OCI-LY1 (cell line): ENCODE results near the gene SLC10A1.

Source experiments
- H2AFZ ChIP-seq: fragments of 200-600 bp; sonication (generic), shearing (Covaris generic); 2 replicates; pipeline ENCODE4 v1.6.0; 2014; ENCODE audit warnings: antibody characterized with exemption, mild to moderate bottlenecking, low read length
- H3F3A ChIP-seq: fragments of 200-600 bp; sonication (generic), shearing (Covaris generic); 2 replicates; pipeline ENCODE4 v1.6.0; 2014; ENCODE audit warnings: mild to moderate bottlenecking, antibody characterized with exemption, low read length, moderate library complexity; ENCODE audit not compliant: insufficient read depth
- H3K27ac ChIP-seq: fragments of 200-600 bp; sonication (generic); 2 replicates; pipeline ENCODE4 v1.5.1; 2014; ENCODE audit warnings: low read length, mixed run types, mild to moderate bottlenecking, low read depth; ENCODE audit not compliant: poor library complexity, severe bottlenecking
- H3K27me3 ChIP-seq: fragments of 200-600 bp; sonication (generic); 2 replicates; pipeline ENCODE4 v1.6.0; 2014; ENCODE audit warnings: antibody characterized with exemption, mild to moderate bottlenecking, low read length, moderate library complexity; ENCODE audit not compliant: insufficient read depth
- H3K36me3 ChIP-seq: fragments of 200-600 bp; sonication (generic); 2 replicates; pipeline ENCODE4 v1.6.1; 2014; ENCODE audit warnings: mild to moderate bottlenecking, antibody characterized with exemption, low read length, moderate library complexity, mixed read lengths; ENCODE audit not compliant: insufficient read depth
- H3K4me1 ChIP-seq: fragments of 200-600 bp; sonication (generic); 2 replicates; pipeline ENCODE4 v1.5.1; 2014; ENCODE audit warnings: mild to moderate bottlenecking, low read length, moderate library complexity; ENCODE audit not compliant: insufficient read depth, severe bottlenecking
- H3K4me2 ChIP-seq: fragments of 200-600 bp; sonication (generic), shearing (Covaris generic); 2 replicates; pipeline ENCODE4 v1.6.1; 2014; ENCODE audit warnings: low read length
- H3K4me3 ChIP-seq: fragments of 200-600 bp; sonication (generic); 2 replicates; pipeline ENCODE4 v1.5.1; 2014; ENCODE audit warnings: low read length, low read depth, mild to moderate bottlenecking, mixed read lengths; ENCODE audit not compliant: poor library complexity, severe bottlenecking
- H3K79me2 ChIP-seq: fragments of 200-600 bp; shearing (Covaris generic); 2 replicates; pipeline ENCODE4 v1.6.1; 2016; ENCODE audit warnings: mixed run types, low read length, mixed read lengths; ENCODE audit not compliant: insufficient read depth
- H3K9ac ChIP-seq: fragments of 200-600 bp; sonication (generic), shearing (Covaris generic); 2 replicates; pipeline ENCODE4 v1.6.1; 2014; ENCODE audit warnings: mild to moderate bottlenecking, low read length, mixed read lengths
- H3K9me2 ChIP-seq: fragments of 200-600 bp; sonication (generic), shearing (Covaris generic); 2 replicates; pipeline ENCODE4 v1.6.1; 2014; ENCODE audit warnings: low read depth, mild to moderate bottlenecking, low read length, mixed read lengths
- H3K9me3 ChIP-seq: fragments of 200-600 bp; shearing (Covaris generic); 2 replicates; pipeline ENCODE4 v1.6.1; 2014; ENCODE audit warnings: low read length, mixed read lengths
- H4K20me1 ChIP-seq: fragments of 200-600 bp; sonication (generic), shearing (Covaris generic); 2 replicates; pipeline ENCODE4 v1.6.0; 2016; ENCODE audit warnings: mild to moderate bottlenecking, low read length; ENCODE audit not compliant: insufficient read depth
- EZH2 ChIP-seq: fragments of 200-600 bp; sonication (generic), shearing (Covaris generic); IDR thresholded peaks from 2 replicates; pipeline ENCODE4 v1.8.0; 2017; ENCODE audit warnings: borderline replicate concordance, mixed run types, mild to moderate bottlenecking, antibody characterized with exemption, low read length, moderate library complexity, mixed read lengths
- TF ChIP-seq, protein P1 (sequence below): fragments of 200-600 bp; sonication (generic), shearing (Covaris generic); IDR thresholded peaks from 2 replicates; pipeline ENCODE4 v1.5.1; 2017; ENCODE audit warnings: mild to moderate bottlenecking, antibody characterized with exemption, low read length, moderate library complexity, mixed read lengths

SLC10A1 gene

DNA sequence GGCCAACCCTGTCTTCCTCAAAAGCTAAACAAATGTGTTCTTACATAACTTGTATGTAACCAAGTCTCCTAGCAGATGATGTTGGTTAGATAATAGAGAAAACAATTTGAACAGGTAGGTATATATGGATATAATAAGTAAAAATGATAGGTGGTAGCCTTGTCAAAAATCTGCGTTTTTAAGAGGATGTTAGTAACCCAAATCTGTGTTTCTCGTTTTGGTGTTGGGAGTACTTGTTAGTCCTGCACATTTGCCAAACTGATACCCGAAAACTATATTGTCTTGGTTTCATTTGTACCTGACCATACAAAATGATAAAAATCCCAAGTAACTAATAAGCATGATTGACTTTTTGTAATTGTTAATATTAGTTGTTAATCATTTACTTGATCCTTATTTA, 22.0 kb downstream of the SLC10A1 start:
- 0 out of 2 replicates have a peak, but pooled peaks cover 3% of the 10 kb centered on the region for H3K79me2 ChIP-seq
- H2AFZ ChIP-seq, result no peak overlapping the region
- TF ChIP-seq, protein P1, sequence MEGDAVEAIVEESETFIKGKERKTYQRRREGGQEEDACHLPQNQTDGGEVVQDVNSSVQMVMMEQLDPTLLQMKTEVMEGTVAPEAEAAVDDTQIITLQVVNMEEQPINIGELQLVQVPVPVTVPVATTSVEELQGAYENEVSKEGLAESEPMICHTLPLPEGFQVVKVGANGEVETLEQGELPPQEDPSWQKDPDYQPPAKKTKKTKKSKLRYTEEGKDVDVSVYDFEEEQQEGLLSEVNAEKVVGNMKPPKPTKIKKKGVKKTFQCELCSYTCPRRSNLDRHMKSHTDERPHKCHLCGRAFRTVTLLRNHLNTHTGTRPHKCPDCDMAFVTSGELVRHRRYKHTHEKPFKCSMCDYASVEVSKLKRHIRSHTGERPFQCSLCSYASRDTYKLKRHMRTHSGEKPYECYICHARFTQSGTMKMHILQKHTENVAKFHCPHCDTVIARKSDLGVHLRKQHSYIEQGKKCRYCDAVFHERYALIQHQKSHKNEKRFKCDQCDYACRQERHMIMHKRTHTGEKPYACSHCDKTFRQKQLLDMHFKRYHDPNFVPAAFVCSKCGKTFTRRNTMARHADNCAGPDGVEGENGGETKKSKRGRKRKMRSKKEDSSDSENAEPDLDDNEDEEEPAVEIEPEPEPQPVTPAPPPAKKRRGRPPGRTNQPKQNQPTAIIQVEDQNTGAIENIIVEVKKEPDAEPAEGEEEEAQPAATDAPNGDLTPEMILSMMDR, result no peak
- no peak for TF ChIP-seq EZH2
- H3F3A ChIP-seq, result peaks cover 8% of the 10 kb centered on the region; the same call in 1 of the 2 replicates
- H3K27ac ChIP-seq, result no peak overlapping the region
- H3K4me1 ChIP-seq, result no peaks in the 10 kb centered on the region
- no peaks in the 10 kb centered on the region for H3K9me3 ChIP-seq
- no peaks in the 10 kb centered on the region for H3K27me3 ChIP-seq
- no peak overlapping the region for H3K4me3 ChIP-seq
- no peak overlapping the region for H3K9ac ChIP-seq
- H3K4me2 ChIP-seq, result no peak overlapping the region
- peaks cover 99% of the 10 kb centered on the region for H3K36me3 ChIP-seq
- 0 out of 2 replicates have a peak, but pooled peaks cover 2% of the 10 kb centered on the region for H4K20me1 ChIP-seq
- H3K9me2 ChIP-seq, result no peaks in the 10 kb centered on the region

DNA sequence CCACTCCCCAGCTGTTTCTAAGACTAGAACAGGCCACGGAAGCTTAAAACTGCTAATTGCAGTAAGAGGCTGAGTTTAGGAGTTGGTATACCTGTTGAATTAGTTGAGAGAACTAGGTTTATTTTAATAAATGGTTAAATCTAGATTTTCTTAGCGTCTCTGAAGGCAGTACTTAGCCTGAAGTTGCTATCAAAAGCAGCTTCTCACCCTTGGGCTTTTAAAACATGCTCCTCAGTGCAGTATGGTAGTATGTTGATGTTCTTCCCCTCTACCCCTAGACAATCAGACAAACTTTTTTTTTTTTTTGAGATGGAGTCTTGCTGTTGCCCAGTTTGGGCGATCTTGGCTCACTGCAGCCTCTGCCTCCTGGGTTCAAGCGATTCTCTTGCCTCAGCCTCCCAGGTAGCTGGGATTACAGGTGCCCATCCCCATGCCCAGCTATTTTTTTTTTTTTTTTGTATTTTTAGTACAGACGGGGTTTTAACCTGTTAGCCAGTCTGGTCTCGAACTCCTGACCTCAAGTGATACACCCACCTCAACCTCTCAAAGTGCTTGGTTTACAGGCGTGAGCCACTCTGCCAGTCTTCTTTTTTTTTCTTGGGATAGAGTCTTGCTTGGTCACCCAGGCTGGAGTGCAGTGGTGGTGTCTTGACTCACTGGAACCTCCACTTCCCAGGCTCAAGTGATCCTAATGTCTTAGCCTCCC, 23.3 kb downstream of the SLC10A1 start:
- Histone ChIP-seq H3K9me3 (no peaks in the 10 kb centered on the region), H4K20me1 (peaks cover 3% of the 10 kb centered on the region; the same call in 1 of the 2 replicates), H3F3A (peaks cover 8% of the 10 kb centered on the region; the same call in 1 of the 2 replicates), H3K27me3 (no peaks in the 10 kb centered on the region), H3K4me3 (no peak overlapping the region), H3K4me1 (peaks cover 7% of the 10 kb centered on the region), H3K27ac (no peak overlapping the region), H3K9me2 (no peaks in the 10 kb centered on the region), H3K36me3 (peaks cover 99% of the 10 kb centered on the region), H3K4me2 (no peak overlapping the region), H3K79me2 (peaks cover 15% of the 10 kb centered on the region; the same call in 1 of the 2 replicates), H2AFZ (no peak overlapping the region), H3K9ac (no peak overlapping the region)
- no peak for TF ChIP-seq EZH2
- TF ChIP-seq, protein P1, result no peak

DNA sequence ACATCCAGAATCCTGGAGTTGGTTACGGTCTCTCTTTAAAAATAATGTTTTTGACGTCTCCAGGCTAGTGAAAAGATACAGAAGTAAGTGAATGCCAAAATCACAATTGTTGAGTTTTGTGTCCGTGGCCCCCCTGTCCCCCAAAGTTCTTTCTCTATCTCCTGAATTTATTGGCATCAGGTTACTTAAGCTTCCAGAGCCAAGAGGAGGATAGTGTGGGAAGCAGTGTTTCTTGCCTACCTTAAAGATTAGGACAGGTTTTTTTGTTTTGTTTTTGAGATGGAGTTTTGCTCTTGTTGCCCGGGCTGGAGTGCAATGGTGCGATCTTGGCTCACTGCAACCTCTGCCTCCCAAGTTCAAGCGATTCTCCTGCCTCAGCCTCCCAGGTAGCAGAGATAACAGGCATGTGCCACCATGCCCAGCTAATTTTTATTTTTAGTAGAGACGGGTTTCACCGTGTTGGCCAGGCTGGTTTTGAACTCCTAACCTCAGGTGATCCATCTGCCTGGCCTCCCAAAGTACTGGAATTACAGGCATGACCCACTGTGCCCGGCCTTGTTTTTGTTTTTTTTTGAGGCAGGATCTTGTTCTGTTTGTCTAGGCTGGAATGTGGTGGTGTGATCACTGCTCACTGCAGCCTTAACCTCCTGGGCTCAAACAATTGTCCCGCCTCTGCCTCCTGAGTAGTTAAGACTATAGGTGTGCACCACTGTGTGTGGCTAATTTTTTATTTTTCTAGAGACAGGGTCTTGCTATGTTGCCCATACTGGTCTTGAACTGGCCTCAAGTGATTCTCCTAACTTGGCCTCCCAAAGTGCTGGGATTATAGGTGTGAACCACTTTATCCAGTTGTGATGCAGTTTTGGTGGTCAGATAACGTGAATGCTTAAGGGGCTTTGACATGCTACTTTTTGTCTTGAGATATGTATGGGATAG, 24.7 kb downstream of the SLC10A1 start:
- H3K4me3 ChIP-seq, result no peak overlapping the region
- H3K9me2 ChIP-seq, result no peaks in the 10 kb centered on the region
- H3K4me1 ChIP-seq, result peaks cover 15% of the 10 kb centered on the region
- H3K36me3 ChIP-seq, result peaks cover 97% of the 10 kb centered on the region
- peaks cover 8% of the 10 kb centered on the region; the same call in 1 of the 2 replicates for H3F3A ChIP-seq
- H3K79me2 ChIP-seq, result peaks cover 26% of the 10 kb centered on the region
- H3K9ac ChIP-seq, result no peak overlapping the region
- TF ChIP-seq, protein P1, result no peak
- no peak for TF ChIP-seq EZH2
- no peak overlapping the region for H2AFZ ChIP-seq
- no peak overlapping the region for H3K4me2 ChIP-seq
- no peaks in the 10 kb centered on the region for H3K9me3 ChIP-seq
- H3K27ac ChIP-seq, result no peak overlapping the region
- H3K27me3 ChIP-seq, result no peaks in the 10 kb centered on the region
- H4K20me1 ChIP-seq, result peaks cover 7% of the 10 kb centered on the region; the same call in 1 of the 2 replicates
